SK-N-SH (cell line): ENCODE measurements around the gene PHF21B. TPM values are rescaled to one million over a fixed set of nuclear protein-coding genes. Genes with fewer than 3 reads are reported as not detected.

ENCODE experiments used
- CTCF ChIA-PET: fragments of 300-600, 350-600 bp; formaldehyde crosslinking; extraction: SDS; loops from one replicate; lab custom pipeline; 2021; lab: Yijun Ruan, JAX
- POLR2A ChIA-PET: fragments of 350-600 bp; sonication (Branson Sonifier 250); formaldehyde crosslinking; extraction: SDS; loops from one replicate; lab custom pipeline; 2020; ENCODE audit warnings: antibody characterized with exemption, inconsistent platforms; lab: Yijun Ruan, JAX
- DNase-seq: peaks from one replicate; pipeline ENCODE4 v3.0.0; 2012
- H2AFZ ChIP-seq: fragments of 200-600 bp; sonication (generic); 2 replicates; pipeline ENCODE4 v1.8.1; 2016; ENCODE audit warnings: antibody characterized with exemption, mild to moderate bottlenecking, low read depth
- H3F3A ChIP-seq: fragments of 200-600 bp; sonication (generic); replicated peaks from 2 replicates; pipeline ENCODE3; 2016; ENCODE audit warnings: antibody characterized with exemption, mild to moderate bottlenecking; ENCODE audit not compliant: insufficient read depth
- H3K27ac ChIP-seq, 2 experiments: fragments of 200-500 bp in 1 of 2; fragments of 200-600 bp in 1 of 2; sonication (Bioruptor generic) in 1 of 2; sonication (generic), shearing (Covaris generic) in 1 of 2; 2 replicates each; pipeline versions ENCODE4 v1.5.1 to v1.6.1; 2014 to 2016; ENCODE audit warnings: low read depth in 2 of 2, inconsistent platforms in 1 of 2, low read length in 1 of 2, mild to moderate bottlenecking in 1 of 2, mixed read lengths in 1 of 2
- H3K27me3 ChIP-seq: fragments of 200-600 bp; sonication (generic), shearing (Covaris generic); 2 replicates; pipeline ENCODE4 v1.6.1; 2016; ENCODE audit warnings: mixed run types; ENCODE audit not compliant: insufficient read depth
- H3K36me3 ChIP-seq, 2 experiments: fragments of 200-500 bp in 1 of 2; fragments of 200-600 bp in 1 of 2; sonication (Bioruptor generic) in 1 of 2; sonication (generic) in 1 of 2; replicated peaks in 1 of 2; 2 replicates each; pipeline versions ENCODE3 to v1.5.1; 2014 to 2016; ENCODE audit warnings: low read length in 1 of 2, mild to moderate bottlenecking in 1 of 2; ENCODE audit not compliant: insufficient read depth in 2 of 2, control insufficient read depth in 1 of 2
- H3K4me1 ChIP-seq, 2 experiments: fragments of 200-500 bp in 1 of 2; fragments of 200-600 bp in 1 of 2; sonication (Bioruptor generic) in 1 of 2; sonication (generic), shearing (Covaris generic) in 1 of 2; 2 replicates each; pipeline versions ENCODE4 v1.5.1 to v1.6.1; 2014 to 2016; ENCODE audit warnings: low read depth in 1 of 2, low read length in 1 of 2, mixed run types in 1 of 2; ENCODE audit not compliant: insufficient read depth in 2 of 2, control insufficient read depth in 1 of 2
- H3K4me2 ChIP-seq: fragments of 200-600 bp; sonication (generic), shearing (Covaris generic); 2 replicates; pipeline ENCODE4 v1.6.1; 2017; ENCODE audit warnings: mixed run types
- H3K4me3 ChIP-seq, 2 experiments: fragments of 200-500 bp in 1 of 2; fragments of 200-600 bp in 1 of 2; sonication (Bioruptor generic) in 1 of 2; sonication (generic), shearing (Covaris generic) in 1 of 2; 2 replicates each; pipeline versions ENCODE4 v1.5.1 to v1.8.1; 2014 to 2016; ENCODE audit warnings: low read depth in 2 of 2, inconsistent platforms in 1 of 2, low read length in 1 of 2, mild to moderate bottlenecking in 1 of 2, mixed read lengths in 1 of 2, moderate library complexity in 1 of 2
- H3K79me2 ChIP-seq: fragments of 200-600 bp; sonication (generic); 2 replicates; pipeline ENCODE4 v1.8.1; 2017; ENCODE audit warnings: mild to moderate bottlenecking; ENCODE audit not compliant: insufficient read depth
- H3K9ac ChIP-seq: fragments of 200-600 bp; sonication (generic); 2 replicates; pipeline ENCODE4 v1.6.1; 2017; ENCODE audit warnings: mixed run types
- H3K9me2 ChIP-seq: fragments of 200-600 bp; sonication (generic); 2 replicates; pipeline ENCODE4 v1.6.1; 2017; ENCODE audit warnings: mixed run types
- H3K9me3 ChIP-seq: fragments of 200-600 bp; sonication (generic); 2 replicates; pipeline ENCODE4 v1.6.1; 2017; ENCODE audit warnings: mixed run types, mild to moderate bottlenecking, moderate library complexity
- H4K20me1 ChIP-seq: fragments of 200-600 bp; sonication (generic); 2 replicates; pipeline ENCODE4 v1.6.1; 2017; ENCODE audit warnings: mild to moderate bottlenecking, mixed run types; ENCODE audit not compliant: insufficient read depth
- CHD2 ChIP-seq: fragments of 150-350 bp; IDR thresholded peaks from 2 replicates; pipeline ENCODE4 v1.6.1; 2018; ENCODE audit warnings: low read length; ENCODE audit not compliant: partially characterized antibody
- ELF1 ChIP-seq: IDR thresholded peaks from 2 replicates; pipeline ENCODE4 v1.4.0; 2012
- EP300 ChIP-seq, 2 experiments: IDR thresholded peaks; 2 replicates each; pipeline versions ENCODE4 v1.4.0 to v1.6.1; 2012; ENCODE audit warnings: borderline replicate concordance in 1 of 2, low read depth in 1 of 2, low read length in 1 of 2
- EZH2phosphoT487 ChIP-seq: fragments of 200-600 bp; sonication (generic); IDR thresholded peaks from 2 replicates; pipeline ENCODE4 v1.6.1; 2017; ENCODE audit warnings: low read depth, mixed run types, mild to moderate bottlenecking, antibody characterized with exemption, moderate library complexity, borderline replicate concordance
- FOXM1 ChIP-seq: IDR thresholded peaks from 2 replicates; pipeline ENCODE4 v1.4.0; 2012; ENCODE audit warnings: low read depth, mild to moderate bottlenecking
- GABPA ChIP-seq: IDR thresholded peaks from 2 replicates; pipeline ENCODE4 v1.4.0; 2012; ENCODE audit warnings: low read depth, mild to moderate bottlenecking
- MAX ChIP-seq: IDR thresholded peaks from 2 replicates; pipeline ENCODE4 v1.4.0; 2012; ENCODE audit warnings: low read depth
- NRF1 ChIP-seq: IDR thresholded peaks from 2 replicates; pipeline ENCODE4 v1.6.1; 2012; ENCODE audit warnings: low read depth, mild to moderate bottlenecking, low read length
- POLR2AphosphoS5 ChIP-seq: IDR thresholded peaks from 2 replicates; pipeline ENCODE4 v1.6.1; 2012; ENCODE audit warnings: low read depth, low read length
- RAD21 ChIP-seq: IDR thresholded peaks from 2 replicates; pipeline ENCODE4 v1.6.1; 2012; ENCODE audit warnings: mild to moderate bottlenecking, low read length
- RXRA ChIP-seq: IDR thresholded peaks from 2 replicates; pipeline ENCODE4 v1.4.0; 2012; ENCODE audit warnings: low read depth, mild to moderate bottlenecking, borderline replicate concordance
- SIN3A ChIP-seq: IDR thresholded peaks from 2 replicates; pipeline ENCODE4 v1.6.1; 2012; ENCODE audit warnings: low read depth, mild to moderate bottlenecking, low read length, moderate library complexity, borderline replicate concordance
- SMC3 ChIP-seq: IDR thresholded peaks from 2 replicates; pipeline ENCODE4 v1.6.1; 2012; ENCODE audit warnings: low read depth, low read length, improper control_type of control experiment
- TAF1 ChIP-seq: IDR thresholded peaks from 2 replicates; pipeline ENCODE4 v1.6.1; 2012; ENCODE audit warnings: low read depth, mild to moderate bottlenecking, low read length, moderate library complexity, borderline replicate concordance
- YY1 ChIP-seq: IDR thresholded peaks from 2 replicates; pipeline ENCODE4 v1.4.0; 2012; ENCODE audit warnings: low read depth, mild to moderate bottlenecking
- ZBTB33 ChIP-seq: IDR thresholded peaks from 2 replicates; pipeline ENCODE4 v1.4.0; 2012; ENCODE audit warnings: low read depth, borderline replicate concordance
- WGBS: methylation state at CpG from one replicate; pipeline ENCODE4 v1.1.6; 2017; ENCODE audit warnings: low lambda C conversion rate; 5-methylcytosine and 5-hydroxymethylcytosine counted together
- polyA plus RNA-seq, 3 experiments: library from polyadenylated mRNA; depleted of rRNA; stranded (reverse); fragments of >200 nt; gene quantifications; 2 replicates each; pipeline ENCODE4 v1.2.3, GENCODE V29; 2012
- TF ChIP-seq, protein P1 (sequence below): IDR thresholded peaks from 2 replicates; pipeline ENCODE4 v1.4.0; 2012; ENCODE audit warnings: low read depth, borderline replicate concordance
- TF ChIP-seq, protein P2 (sequence below): IDR thresholded peaks from 2 replicates; pipeline ENCODE4; 2012
- TF ChIP-seq, protein P3 (sequence below): fragments of 150-350 bp; IDR thresholded peaks from 2 replicates; pipeline ENCODE4 v1.6.1; 2016; ENCODE audit warnings: mild to moderate bottlenecking, low read depth, low read length

PHF21B gene
- polyA plus RNA-seq, 1 of the 3 experiments (the other 2 are of a cell fraction), result 0.76 TPM

DNA sequence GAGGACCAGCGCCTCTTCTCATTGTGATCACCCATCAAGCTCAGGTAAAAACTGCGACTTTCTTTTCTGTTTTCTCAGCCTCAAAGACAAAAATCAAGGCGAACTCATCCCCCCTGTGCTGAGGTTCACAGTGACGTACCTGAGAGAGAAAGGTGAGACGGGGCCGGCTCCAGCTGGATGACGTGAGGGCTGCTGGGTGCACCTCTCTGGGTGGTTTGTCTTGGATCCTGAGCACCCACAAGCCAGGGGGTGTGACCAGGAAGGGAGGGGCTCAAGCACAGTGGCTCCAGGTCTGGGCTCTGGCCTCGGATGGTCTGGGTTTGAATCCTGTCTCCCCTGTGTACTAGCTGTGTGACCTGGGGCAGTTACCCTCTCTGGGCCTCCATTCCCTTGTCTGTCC lies 164.6 kb downstream of the PHF21B start:
- ChIA-PET POLR2A (no interaction called here), CTCF (interaction anchor here (1.2 to 2.4 kb wide), 3 partner anchors 9 to 24 kb away, joined by 3 to 6 read pairs (median 4); no protein-coding TSS in a partner anchor)
- no peaks in the 10 kb centered on the region for H3K9me2 ChIP-seq
- H3K4me2 ChIP-seq, result no peak overlapping the region
- TF ChIP-seq EZH2phosphoT487, result no peak
- TF ChIP-seq RAD21, result no peak
- TF ChIP-seq TAF1, result no peak
- TF ChIP-seq SIN3A, result no peak
- TF ChIP-seq POLR2AphosphoS5, result no peak
- no peak for TF ChIP-seq ELF1
- TF ChIP-seq ZBTB33, result no peak
- H3K27me3 ChIP-seq, result no peaks in the 10 kb centered on the region
- no peaks in the 10 kb centered on the region for H3F3A ChIP-seq
- H2AFZ ChIP-seq, result no peak overlapping the region
- no peaks in the 10 kb centered on the region for H3K9me3 ChIP-seq
- peaks cover 0 to 19% of the 10 kb centered on the region in 2 experiments; a peak in 1 of 4 replicates for H3K4me1 ChIP-seq
- H3K79me2 ChIP-seq, result no peaks in the 10 kb centered on the region
- no peak for DNase-seq
- H3K36me3 ChIP-seq, result no peaks in the 10 kb centered on the region
- no peaks in the 10 kb centered on the region for H4K20me1 ChIP-seq
- no peak overlapping the region for H3K4me3 ChIP-seq
- no peak overlapping the region for H3K27ac ChIP-seq
- WGBS, result 61% methylated on average over 6 of the region's 8 CpGs
- no peak overlapping the region for H3K9ac ChIP-seq

DNA sequence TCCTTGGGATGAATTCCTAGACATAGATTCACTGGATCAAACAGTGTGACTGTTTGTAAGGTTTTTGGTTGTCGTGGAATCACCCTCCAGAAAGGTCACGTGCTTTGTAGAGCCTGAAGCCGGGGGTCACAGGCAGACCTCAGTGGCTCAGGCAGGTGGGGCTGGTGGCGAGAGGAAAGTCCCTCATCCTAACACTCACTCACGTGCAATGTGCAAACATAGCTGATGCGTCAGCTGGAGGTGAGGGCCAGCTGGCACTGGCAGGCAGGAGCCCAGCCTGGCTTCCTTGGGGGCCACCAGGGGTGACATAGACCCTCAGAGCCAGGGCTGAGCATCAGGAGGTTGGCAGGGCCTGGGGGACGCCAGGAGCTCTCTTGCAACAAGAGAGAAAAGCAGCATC lies 167.4 kb downstream of the PHF21B start:
- peak; percentile 4 for DNase-seq
- POLR2A ChIA-PET, result no interaction called here
- Histone ChIP-seq H2AFZ (no peak overlapping the region), H3K4me1 (peaks cover 0 to 9% of the 10 kb centered on the region in 2 experiments; a peak in 1 of 4 replicates), H4K20me1 (no peaks in the 10 kb centered on the region), H3K4me3 (no peak overlapping the region), H3K9me2 (no peaks in the 10 kb centered on the region), H3F3A (no peaks in the 10 kb centered on the region), H3K27ac (no peak overlapping the region), H3K9me3 (no peaks in the 10 kb centered on the region), H3K36me3 (no peaks in the 10 kb centered on the region), H3K79me2 (no peaks in the 10 kb centered on the region), H3K27me3 (no peaks in the 10 kb centered on the region), H3K4me2 (no peak overlapping the region), H3K9ac (no peak overlapping the region)
- TF ChIP-seq YY1, result no peak
- TF ChIP-seq GABPA, result no peak
- TF ChIP-seq MAX, result no peak
- no peak for TF ChIP-seq CHD2
- TF ChIP-seq EP300 (IDR thresholded peaks at IDR 0.05; ENCODE audit: borderline replicate concordance in 1 of 2, low read depth in 1 of 2, low read length in 1 of 2), result no peak
- TF ChIP-seq EZH2phosphoT487, result no peak
- TF ChIP-seq FOXM1, result no peak
- TF ChIP-seq SMC3, result no peak
- TF ChIP-seq RXRA, result no peak
- TF ChIP-seq, protein P1, sequence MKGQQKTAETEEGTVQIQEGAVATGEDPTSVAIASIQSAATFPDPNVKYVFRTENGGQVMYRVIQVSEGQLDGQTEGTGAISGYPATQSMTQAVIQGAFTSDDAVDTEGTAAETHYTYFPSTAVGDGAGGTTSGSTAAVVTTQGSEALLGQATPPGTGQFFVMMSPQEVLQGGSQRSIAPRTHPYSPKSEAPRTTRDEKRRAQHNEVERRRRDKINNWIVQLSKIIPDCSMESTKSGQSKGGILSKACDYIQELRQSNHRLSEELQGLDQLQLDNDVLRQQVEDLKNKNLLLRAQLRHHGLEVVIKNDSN, result no peak
- TF ChIP-seq, protein P2, sequence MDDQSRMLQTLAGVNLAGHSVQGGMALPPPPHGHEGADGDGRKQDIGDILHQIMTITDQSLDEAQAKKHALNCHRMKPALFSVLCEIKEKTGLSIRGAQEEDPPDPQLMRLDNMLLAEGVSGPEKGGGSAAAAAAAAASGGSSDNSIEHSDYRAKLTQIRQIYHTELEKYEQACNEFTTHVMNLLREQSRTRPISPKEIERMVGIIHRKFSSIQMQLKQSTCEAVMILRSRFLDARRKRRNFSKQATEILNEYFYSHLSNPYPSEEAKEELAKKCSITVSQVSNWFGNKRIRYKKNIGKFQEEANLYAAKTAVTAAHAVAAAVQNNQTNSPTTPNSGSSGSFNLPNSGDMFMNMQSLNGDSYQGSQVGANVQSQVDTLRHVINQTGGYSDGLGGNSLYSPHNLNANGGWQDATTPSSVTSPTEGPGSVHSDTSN, result no peak
- no peak for TF ChIP-seq NRF1
- no peak for TF ChIP-seq RAD21
- TF ChIP-seq, protein P3, sequence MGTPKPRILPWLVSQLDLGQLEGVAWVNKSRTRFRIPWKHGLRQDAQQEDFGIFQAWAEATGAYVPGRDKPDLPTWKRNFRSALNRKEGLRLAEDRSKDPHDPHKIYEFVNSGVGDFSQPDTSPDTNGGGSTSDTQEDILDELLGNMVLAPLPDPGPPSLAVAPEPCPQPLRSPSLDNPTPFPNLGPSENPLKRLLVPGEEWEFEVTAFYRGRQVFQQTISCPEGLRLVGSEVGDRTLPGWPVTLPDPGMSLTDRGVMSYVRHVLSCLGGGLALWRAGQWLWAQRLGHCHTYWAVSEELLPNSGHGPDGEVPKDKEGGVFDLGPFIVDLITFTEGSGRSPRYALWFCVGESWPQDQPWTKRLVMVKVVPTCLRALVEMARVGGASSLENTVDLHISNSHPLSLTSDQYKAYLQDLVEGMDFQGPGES, result no peak
- CTCF ChIA-PET, result interaction anchor here (0.9 to 2.1 kb wide), 3 partner anchors 13 to 366 kb away, joined by 4 to 7 read pairs (median 4); no protein-coding TSS in a partner anchor
- WGBS, result 22% methylated on average over 7 of the region's 7 CpGs
